Effector memory CD4-positive, alpha-beta T cell (primary cell): ENCODE data around the gene MN1.

Experiments
- DNase-seq, 3 donors: peaks; one replicate each; pipeline ENCODE4 v3.0.0-alpha.2; 2020
- H3K27ac ChIP-seq: 2 replicates; pipeline ENCODE4 v1.7.0; 2013; ENCODE audit warnings: mild to moderate bottlenecking, low read length, moderate library complexity; ENCODE audit not compliant: insufficient read depth, poor library complexity, severe bottlenecking
- H3K27me3 ChIP-seq: replicated peaks from 2 replicates; pipeline ENCODE4 v1.7.0; 2013; ENCODE audit warnings: mild to moderate bottlenecking, low read length; ENCODE audit not compliant: insufficient read depth, control insufficient read depth, poor library complexity, severe bottlenecking
- H3K36me3 ChIP-seq: 2 replicates; pipeline ENCODE4 v1.7.0; 2013; ENCODE audit warnings: mild to moderate bottlenecking, low read length, moderate library complexity; ENCODE audit not compliant: control insufficient read depth, insufficient read depth
- H3K4me1 ChIP-seq: 2 replicates; pipeline ENCODE4 v1.7.0; 2013; ENCODE audit warnings: low read length, mild to moderate bottlenecking; ENCODE audit not compliant: control insufficient read depth, insufficient read depth, poor library complexity, severe bottlenecking
- H3K4me3 ChIP-seq: 2 replicates; pipeline ENCODE4 v1.7.0; 2013; ENCODE audit warnings: low read length, low read depth, mild to moderate bottlenecking; ENCODE audit not compliant: insufficient read depth, poor library complexity, severe bottlenecking
- H3K9me3 ChIP-seq: 2 replicates; pipeline ENCODE4 v1.7.0; 2013; ENCODE audit warnings: mild to moderate bottlenecking, low read length, moderate library complexity; ENCODE audit not compliant: control insufficient read depth

The MN1 gene

DNA sequence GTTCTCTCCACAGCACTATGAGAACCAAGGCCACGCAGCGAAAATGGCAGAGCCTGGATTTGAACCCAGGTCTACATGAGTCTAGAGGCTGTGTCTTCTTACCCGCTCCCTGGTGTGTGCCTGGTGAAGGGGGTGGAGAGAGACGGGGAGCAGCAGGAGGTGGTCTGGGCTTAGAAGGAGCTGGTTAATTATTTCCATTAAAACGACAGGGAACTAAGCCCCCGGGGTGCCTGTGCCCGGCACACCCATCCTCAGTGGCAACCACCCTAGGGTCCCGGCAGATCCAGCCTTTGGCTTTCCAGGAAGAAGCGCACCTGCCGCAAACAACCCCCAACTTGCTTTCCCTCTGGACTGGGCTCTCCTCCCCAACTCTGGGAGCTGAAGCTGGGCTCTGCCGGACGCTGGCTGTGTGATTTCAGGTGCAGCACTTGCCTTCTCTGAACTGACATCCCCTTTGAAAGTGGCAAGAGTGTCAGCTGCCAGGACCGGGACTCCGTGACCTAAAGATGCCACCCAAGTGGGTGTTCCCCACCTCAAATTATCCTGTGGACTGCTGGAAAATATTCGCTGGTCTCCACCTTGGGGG is 35.8 kb downstream of the MN1 start:
- no peaks in the 10 kb centered on the region for H3K27me3 ChIP-seq
- no peaks in the 10 kb centered on the region for H3K9me3 ChIP-seq
- H3K4me1 ChIP-seq, result no peaks in the 10 kb centered on the region
- DNase-seq, result no peak
- H3K4me3 ChIP-seq, result no peak overlapping the region
- H3K36me3 ChIP-seq, result no peaks in the 10 kb centered on the region
- H3K27ac ChIP-seq, result no peak overlapping the region

DNA sequence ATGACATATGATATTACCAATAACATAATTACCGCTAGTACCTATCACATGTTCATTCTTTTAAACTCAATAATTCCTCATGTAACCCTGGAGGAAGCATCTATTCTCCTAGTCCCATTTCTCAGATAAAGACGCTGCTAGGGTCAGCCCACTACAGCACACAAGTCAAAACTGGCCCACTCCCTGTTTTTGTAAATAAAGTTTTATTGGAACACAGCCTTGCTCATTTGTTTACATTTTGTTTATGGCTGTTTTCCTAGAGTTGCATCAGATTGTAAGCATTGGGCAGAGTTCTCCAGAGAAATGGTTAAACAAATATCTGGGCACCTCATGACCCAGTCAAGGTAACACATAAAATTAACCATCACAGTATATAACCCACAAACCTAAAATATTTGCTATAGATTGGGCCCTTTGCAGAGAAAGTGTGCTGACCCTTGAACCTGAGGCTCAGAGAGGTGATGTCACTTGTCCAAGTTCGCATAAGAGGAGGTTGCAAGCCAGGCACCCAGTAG is 36.8 kb downstream of the MN1 start:
- Histone ChIP-seq H3K4me1 (no peaks in the 10 kb centered on the region), H3K36me3 (no peaks in the 10 kb centered on the region), H3K4me3 (no peak overlapping the region), H3K27me3 (no peaks in the 10 kb centered on the region), H3K9me3 (no peaks in the 10 kb centered on the region), H3K27ac (no peak overlapping the region)
- no peak for DNase-seq

DNA sequence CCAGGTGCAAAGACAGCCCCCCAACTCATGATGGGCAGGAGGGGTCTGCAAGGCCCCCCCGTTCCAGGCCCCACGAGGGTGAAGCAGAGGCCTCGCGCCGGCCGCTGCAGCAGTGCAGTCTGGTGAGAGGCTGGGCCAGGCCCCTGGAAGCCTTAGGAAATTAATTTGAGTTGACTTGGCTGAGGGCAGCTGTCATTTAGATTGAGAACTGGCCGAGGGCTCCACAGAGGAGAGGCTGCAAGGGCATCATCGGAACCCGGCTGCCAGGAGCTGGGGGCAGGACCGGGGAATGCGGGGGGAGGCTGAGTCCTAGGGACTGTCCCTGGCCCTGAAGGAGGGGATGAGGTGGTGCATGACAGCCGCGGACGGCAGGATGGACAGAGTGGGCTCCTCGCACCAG is 39.9 kb downstream of the MN1 start:
- Histone ChIP-seq H3K4me3 (no peak overlapping the region), H3K4me1 (no peaks in the 10 kb centered on the region), H3K27me3 (no peaks in the 10 kb centered on the region), H3K27ac (no peak overlapping the region), H3K9me3 (no peaks in the 10 kb centered on the region), H3K36me3 (no peaks in the 10 kb centered on the region)
- no peak for DNase-seq

DNA sequence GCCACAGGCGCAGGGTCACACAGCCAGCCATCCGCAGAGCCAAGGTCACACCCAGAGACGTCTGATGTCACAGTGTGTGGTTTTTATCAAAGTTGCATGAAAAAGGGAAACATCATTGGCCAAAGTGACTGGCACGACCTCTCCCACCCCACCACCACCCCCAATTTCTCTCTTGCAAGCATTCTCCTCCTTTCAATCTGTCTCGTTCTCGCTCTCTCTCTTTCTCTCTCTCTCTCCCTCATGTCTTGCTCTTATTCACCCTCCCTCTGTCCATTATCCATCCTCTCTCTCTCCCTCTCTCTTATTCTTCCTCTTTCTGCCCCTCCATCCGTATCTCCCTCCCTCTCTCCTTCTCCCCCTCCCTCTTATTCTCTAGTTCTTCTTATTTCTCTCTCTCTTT is 40.6 kb downstream of the MN1 start:
- Histone ChIP-seq H3K27me3 (no peaks in the 10 kb centered on the region), H3K9me3 (no peaks in the 10 kb centered on the region), H3K36me3 (no peaks in the 10 kb centered on the region)

DNA sequence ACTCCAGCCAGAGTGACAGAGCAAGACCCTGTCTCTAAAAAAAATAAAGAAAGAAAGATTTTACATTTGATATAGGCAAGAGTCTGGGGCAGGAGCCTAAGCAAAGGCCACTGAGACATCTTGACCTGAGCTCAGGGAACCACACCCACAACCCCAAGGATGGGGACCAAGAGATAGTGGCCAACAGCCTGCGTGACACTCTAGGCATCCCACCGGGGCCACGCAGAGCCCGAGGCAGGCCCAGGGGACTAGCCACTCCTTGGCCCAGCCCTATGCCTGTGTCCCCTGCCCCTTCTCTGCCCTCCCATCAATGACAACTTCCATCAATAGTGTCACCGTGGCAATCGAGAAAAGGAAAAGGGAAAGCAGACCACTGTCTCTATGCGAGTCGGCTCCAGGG is 41.1 kb downstream of the MN1 start:
- Histone ChIP-seq H3K36me3 (no peaks in the 10 kb centered on the region), H3K27ac (no peak overlapping the region), H3K4me1 (no peaks in the 10 kb centered on the region), H3K9me3 (no peaks in the 10 kb centered on the region), H3K4me3 (no peak overlapping the region), H3K27me3 (no peaks in the 10 kb centered on the region)
- DNase-seq, result no peak

More for the DNA sequence above, 40.6 kb downstream of the MN1 start:
- Histone ChIP-seq H3K27ac (no peak overlapping the region), H3K4me3 (no peak overlapping the region), H3K4me1 (no peaks in the 10 kb centered on the region)
- DNase-seq, result no peak

DNA sequence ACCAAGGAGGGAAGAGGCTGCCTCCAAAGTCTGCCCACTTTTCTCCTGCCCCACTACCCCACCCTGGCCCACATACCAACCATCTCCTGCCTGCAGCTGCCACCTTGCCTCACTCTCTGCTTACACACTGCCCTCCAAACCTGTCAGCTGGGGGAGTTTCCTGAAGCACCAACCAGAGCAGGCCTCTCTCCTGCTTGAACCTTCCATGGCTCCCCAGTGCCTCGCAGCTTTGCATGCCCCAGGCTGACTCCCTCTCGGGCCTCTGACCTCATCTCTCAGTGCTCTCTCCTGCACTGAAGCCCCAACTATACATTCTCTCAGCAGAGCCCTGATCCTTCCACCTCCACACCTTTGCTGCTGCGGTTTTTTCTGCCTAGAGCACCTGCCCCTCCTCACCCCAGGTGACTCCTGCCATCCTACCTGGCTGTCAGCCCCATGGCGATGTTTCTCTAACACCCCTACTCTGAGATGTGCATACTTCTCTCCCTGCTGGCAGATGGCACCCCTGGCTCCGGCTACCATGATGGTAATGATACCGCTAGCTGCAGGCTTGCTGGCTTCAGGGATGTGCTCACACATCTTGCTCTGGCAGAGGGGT is 43.5 kb downstream of the MN1 start:
- DNase-seq, result no peak
- Histone ChIP-seq H3K4me1 (no peaks in the 10 kb centered on the region), H3K36me3 (no peaks in the 10 kb centered on the region), H3K27me3 (no peaks in the 10 kb centered on the region), H3K27ac (no peak overlapping the region), H3K9me3 (no peaks in the 10 kb centered on the region), H3K4me3 (no peak overlapping the region)

DNA sequence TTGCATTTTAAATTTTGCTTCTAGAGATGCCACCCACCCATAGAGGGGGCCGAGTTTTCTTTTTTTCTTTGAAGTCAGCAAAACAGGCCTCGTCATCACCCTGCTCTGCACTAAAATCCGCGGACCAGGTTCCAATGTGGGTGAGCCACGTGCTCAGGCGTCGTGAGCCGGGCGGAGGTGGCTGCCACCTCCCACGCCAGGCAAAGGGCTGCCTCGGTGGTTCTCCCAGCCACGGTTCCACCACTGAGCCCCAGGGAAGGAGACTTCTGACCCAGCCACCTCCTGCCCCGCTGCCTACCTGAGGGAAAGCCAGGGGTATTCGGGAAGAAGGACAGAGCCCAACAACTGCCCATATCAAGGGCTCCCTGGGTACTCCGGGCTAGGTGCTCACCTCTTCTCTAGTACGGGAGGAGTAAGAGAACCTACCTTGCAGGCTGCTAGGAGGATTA is 45.3 kb downstream of the MN1 start:
- Histone ChIP-seq H3K36me3 (no peaks in the 10 kb centered on the region), H3K4me1 (no peaks in the 10 kb centered on the region), H3K4me3 (no peak overlapping the region), H3K27ac (no peak overlapping the region), H3K27me3 (no peaks in the 10 kb centered on the region), H3K9me3 (no peaks in the 10 kb centered on the region)
- no peak for DNase-seq

DNA sequence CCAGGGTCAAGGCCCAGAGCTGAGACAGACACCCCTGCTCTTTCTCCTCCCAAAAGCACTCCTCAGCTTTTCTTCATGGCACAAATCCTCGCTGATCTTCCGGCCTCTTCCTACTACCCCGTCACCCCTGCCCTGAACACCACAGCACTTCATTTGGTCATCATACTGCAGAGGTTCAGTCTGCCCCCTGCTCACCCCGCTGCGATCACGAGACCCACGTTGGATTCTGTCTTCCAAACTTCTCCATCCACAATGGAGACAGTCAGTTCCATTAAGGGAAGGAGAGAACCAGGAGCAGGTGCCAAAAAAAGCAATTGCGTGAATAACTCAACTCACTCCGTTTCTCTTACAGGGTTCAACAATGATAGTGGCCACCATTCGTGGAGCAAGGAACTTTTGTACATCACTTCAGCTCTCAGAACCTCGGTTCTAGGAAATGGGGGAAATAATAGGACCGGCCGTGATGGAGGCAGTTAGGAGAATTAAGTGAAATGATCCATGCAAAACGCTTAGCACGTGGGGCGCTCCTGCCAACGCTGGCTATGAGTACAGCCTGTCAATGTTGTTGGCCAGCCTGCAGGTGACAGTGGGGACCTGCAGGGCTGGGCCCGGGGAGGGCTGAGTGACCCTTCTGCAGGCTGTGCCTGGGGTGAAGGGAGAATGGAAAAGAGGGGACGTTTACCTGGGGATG is 45.9 kb downstream of the MN1 start:
- Histone ChIP-seq H3K9me3 (no peaks in the 10 kb centered on the region), H3K27ac (no peak overlapping the region), H3K27me3 (no peaks in the 10 kb centered on the region), H3K36me3 (no peaks in the 10 kb centered on the region), H3K4me1 (no peaks in the 10 kb centered on the region), H3K4me3 (no peak overlapping the region)
- no peak for DNase-seq

DNA sequence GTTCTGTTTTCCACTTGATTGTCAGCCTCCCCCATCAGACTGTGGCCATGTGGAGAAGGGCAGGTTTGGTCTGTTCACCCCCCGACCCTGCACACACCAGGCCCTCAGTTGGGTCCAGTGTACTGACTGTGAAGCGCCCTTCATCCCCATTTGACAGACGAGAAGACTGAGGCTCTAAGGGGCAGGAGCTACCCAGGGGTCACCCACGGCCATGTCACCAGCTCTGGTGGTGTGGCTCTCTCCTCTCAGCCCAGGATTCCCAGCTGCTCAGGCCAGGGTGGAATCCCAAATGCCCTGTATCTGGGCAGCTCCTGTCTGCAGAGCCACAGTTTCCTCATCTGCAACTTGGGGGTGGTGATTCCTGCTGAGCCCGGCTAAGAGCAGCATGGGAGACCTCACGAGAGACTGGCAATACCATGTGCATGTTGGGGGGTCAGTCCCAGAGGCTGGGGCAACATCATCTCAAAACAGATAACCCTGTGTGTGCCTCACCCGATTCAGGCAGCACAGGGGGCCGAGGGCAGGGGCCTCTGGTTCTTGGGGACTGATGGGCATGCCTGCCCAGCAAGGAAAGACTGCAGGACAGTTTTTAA is 46.6 kb downstream of the MN1 start:
- Histone ChIP-seq H3K4me3 (no peak overlapping the region), H3K9me3 (no peaks in the 10 kb centered on the region), H3K27ac (no peak overlapping the region), H3K27me3 (no peaks in the 10 kb centered on the region), H3K36me3 (no peaks in the 10 kb centered on the region), H3K4me1 (no peaks in the 10 kb centered on the region)
- no peak for DNase-seq
